Ishikawa (cell line): ENCODE measurements around the gene PPIAL4G.
"Not testable (repeated sequence)": the region's sequence is repeated elsewhere in the genome, so short reads cannot be mapped to it uniquely, and the experiment has no call there.

Experiments used
- CEBPB ChIP-seq: IDR thresholded peaks from 2 replicates; pipeline ENCODE4 v1.6.1; 2012
- CREB1 ChIP-seq: IDR thresholded peaks from 2 replicates; pipeline ENCODE4 v1.6.1; 2012; ENCODE audit warnings: low read depth
- EP300 ChIP-seq: IDR thresholded peaks from 2 replicates; pipeline ENCODE4 v1.6.1; 2012; ENCODE audit warnings: borderline replicate concordance
- FOXM1 ChIP-seq: IDR thresholded peaks from 2 replicates; pipeline ENCODE4 v1.6.1; 2012; ENCODE audit warnings: low read depth, borderline replicate concordance
- TCF12 ChIP-seq: IDR thresholded peaks from 2 replicates; pipeline ENCODE4 v1.6.1; 2012; ENCODE audit warnings: low read depth
- YY1 ChIP-seq: IDR thresholded peaks from 2 replicates; pipeline ENCODE4 v1.6.1; 2012; ENCODE audit warnings: low read depth

DNA sequence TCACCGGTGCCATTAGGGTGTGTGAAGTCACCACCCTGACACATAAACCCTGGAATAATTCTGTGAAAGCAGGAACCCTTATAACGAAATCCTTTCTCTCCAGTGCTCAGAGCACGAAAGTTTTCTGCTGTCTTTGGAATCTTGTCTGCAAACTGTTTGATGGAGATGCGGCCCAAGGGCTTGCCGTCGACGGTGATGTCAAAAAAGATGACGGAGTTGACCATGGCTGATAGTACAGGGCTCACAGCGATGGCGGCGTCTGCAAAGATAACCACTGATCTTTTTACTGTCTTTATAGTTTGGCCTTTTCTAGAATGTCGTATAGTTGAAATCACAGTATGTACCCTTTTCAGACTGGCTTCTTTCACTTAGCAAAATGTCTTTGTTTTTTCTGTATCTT is at the start of gene PPIAL4G:
- not testable (repeated sequence) for TF ChIP-seq CEBPB, TCF12, YY1, CREB1, EP300, FOXM1
